Stimulated activated CD8-positive, alpha-beta memory T cell treated with anti-CD3 and anti-CD28 coated beads, Interleukin-12 subunit alpha, Interleukin-12 subunit beta, amount 100 ng/mL, for 1 hour (primary cell): ENCODE results near the gene ZNF326.
"Not testable (repeated sequence)": the region's sequence is repeated elsewhere in the genome, so short reads cannot be mapped to it uniquely, and the experiment has no call there.

ENCODE experiments used
- DNase-seq: peaks from one replicate; pipeline ENCODE4 v3.0.0-alpha.2; 2020; ENCODE audit warnings: low read depth

ZNF326 gene

DNA sequence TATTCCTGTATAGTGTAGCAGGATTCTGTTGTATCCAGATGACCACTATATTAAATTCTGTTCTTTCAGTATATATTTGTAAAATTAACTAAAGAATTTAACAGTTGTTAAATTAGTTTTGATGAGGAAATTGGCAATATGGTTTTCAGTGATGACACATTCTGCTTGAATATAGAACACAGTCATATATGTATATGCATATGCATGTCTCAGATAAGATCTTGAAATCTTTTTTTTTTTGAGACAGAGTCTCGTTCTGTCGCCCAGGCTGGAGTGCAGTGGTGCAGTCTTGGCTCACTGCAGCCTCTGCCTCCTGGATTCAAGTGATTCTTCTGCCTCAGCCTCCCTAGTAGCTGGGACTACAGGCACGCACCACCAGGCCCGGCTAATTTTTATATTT is 2.2 kb downstream of the ZNF326 start:
- DNase-seq, result not testable (repeated sequence)

DNA sequence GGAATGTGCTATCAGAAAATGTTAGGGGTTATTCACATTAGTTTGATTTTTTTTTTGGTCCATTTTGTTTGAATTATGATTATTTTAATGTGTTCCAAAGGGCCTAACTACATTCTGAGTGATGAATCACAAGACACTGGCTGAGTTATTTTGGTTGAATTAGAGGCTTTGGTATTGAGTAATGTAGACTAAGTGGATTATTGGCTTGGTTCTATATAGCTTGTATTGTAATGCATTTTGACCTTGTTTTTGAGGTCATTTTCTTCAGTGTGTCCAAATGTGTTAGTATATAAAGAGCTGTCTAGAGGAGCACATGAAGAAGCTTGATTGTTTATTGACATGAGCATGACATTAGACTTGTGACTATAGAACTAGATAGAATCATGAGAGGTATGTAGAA is 3.4 kb downstream of the ZNF326 start:
- DNase-seq, result no peak

GRCh38 chr1:89999208-89999607 is 4.3 kb downstream of the ZNF326 start:
- no peak for DNase-seq

DNA sequence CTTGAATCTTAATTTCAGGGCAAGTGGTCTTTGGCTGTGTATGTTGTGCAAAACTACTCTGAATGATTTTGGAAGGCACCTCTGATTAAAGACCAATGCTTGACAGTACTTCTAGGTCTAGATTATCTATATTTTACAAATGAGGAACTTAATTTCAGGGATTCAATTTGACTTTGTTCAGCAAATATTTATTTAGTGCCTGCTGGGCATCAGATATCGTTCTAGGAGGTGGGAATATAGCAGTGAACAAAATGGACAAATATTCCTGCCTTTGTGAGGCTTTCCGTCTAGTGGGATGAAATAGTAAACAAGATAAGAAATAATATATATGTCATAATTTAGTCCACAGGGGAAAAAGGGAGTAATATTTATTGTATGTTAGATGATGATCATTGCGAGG is 4.7 kb downstream of the ZNF326 start:
- no peak for DNase-seq

- DNase-seq, result no peak
These were observed 6.2 kb downstream of the ZNF326 start for GRCh38 chr1:90000934-90001676.

DNA sequence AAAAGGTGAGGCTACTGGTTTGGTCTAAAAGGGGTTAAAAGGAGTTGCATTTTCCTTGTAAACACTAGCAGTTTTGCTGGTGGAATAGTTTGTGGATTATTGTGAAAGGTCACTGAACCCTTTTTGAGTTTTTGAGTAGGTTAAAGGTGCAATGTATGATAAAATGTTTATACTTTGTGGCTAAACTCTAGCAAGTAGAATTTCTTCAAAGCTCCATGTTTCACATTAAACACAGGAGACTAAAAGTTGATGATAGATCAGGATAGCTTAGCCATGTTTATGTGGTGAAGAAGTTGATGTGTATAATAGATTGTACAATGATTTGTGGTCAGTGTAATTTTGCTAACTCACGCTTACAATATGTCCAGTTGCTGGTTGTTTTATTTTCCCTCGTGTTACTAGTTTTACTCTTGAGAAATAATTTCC is 13.1 kb downstream of the ZNF326 start:
- DNase-seq, result no peak

- no peak for DNase-seq
These were observed 17.4 kb downstream of the ZNF326 start for GRCh38 chr1:90012300-90012699.

DNA sequence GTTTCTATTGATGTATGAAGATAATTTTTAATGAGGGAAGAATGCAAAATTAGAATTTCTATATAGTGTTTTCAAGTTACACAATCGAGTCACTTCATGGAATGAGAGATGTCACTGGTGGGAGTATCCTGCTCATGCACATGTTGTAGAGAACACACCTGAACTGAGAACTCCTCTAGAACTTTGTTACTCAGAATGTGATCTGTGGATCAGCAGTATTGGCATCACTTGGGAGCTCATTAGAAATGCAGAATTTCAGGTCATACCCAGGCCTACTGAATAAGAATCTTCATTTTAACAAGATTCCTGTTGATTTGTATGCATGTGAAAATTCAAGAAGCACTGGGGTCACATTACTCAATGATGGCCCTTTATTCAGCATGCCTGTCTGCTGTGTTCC is 28.8 kb downstream of the ZNF326 start:
- no peak for DNase-seq

- no peak for DNase-seq
These were observed 32.4 kb downstream of the ZNF326 start for GRCh38 chr1:90027281-90027680.

DNA sequence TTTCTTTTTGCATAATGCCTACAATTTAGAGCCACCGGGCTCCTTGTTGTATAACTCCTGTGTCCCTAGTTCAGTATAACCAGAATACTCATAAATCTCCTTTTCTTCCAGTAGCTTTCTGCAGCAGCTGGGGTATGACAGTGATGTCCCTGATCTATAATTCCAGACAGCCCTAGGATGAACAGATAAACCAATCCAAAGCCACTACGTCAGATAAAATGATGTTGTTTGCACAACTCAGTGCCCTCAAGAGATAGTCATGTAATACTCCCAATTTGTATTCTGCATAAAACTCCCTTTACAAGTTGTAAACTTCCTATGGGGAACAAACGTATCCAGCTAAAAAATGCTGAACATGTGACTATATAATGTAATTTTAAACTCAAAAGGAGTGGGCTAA is 44.7 kb downstream of the ZNF326 start:
- no peak for DNase-seq

DNA sequence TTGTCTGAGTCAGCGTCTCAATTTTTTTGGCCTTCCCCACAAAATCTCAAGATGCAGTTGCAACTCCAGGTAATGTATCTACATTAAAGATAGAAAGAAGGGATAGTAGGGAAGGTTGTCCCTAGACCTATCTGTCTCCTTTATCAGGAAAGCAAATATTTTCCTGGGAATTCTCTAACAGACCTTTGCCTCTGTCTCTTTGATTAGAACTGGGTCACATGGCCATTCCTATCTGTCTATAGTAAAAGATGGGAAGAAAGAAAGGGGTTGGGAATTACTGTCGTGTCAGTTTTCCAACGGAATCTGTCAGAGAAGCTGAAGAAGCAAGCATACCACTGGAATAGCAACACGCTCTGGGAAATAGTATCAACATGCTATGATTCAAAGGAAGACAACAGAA is 48.7 kb downstream of the ZNF326 start:
- DNase-seq, result no peak

GRCh38 chr1:90044346-90044745 is 49.4 kb downstream of the ZNF326 start:
- DNase-seq, result no peak

GRCh38 chr1:90045853-90046563 is 51.1 kb downstream of the ZNF326 start:
- DNase-seq, result no peak

DNA sequence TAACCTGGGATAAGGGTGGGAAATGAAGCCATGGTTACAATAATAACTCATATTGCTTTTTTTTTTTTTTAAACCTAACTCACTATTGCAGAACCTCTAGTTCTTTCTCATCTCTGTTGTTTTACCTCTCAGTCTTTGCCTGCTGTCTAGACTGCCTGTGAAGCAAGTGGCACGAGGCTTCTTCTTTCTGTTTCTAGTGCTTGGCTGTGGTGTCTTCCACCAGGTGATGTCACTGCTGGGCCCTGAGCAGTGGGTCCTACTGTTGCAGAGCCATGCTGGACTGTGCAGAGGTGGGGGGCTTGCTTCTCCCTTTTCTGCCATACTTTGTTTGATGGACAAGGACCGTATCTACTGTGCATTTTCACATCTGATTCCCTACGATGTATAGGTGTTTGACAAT is 51.7 kb downstream of the ZNF326 start:
- DNase-seq, result no peak

GRCh38 chr1:90048043-90048442 is 53.1 kb downstream of the ZNF326 start:
- no peak for DNase-seq

DNA sequence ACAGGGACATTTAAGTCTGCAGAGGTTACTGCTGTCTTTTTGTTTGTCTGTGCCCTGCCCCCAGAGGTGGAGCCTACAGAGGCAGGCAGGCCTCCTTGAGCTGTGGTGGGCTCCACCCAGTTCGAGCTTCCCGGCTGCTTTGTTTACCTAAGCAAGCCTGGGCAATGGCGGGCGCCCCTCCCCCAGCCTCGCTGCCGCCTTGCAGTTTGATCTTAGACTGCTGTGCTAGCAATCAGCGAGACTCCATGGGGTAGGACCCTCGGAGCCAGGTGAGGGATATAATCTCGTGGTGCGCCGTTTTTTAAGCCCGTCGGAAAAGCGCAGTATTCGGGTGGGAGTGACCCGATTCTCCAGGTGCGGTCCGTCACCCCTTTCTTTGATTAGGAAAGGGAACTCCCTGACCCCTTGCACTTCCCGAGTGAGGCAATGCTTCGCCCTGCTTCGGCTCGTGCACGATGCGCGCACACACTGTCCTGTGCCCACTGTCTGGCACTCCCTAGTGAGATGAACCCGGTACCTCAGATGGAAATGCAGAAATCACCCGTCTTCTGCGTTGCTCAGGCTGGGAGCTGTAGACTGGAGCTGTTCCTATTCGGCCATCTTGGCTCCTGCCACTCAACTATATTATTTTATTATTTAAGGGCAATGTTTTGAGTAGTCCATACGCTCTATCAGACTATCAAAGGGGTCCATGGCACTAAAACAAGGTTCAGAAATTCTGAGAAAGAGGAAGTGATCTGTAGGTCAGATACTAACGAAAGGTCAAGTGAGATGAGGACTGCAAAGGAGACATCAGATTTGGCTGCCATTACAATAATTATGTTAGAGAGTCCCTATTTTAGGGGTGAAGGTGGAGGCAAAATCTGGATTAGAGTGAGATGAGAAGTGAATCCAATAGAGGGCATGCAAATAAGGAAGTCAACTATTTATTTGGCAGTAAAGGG is 68.1 kb downstream of the ZNF326 start:
- not testable (repeated sequence) for DNase-seq

GRCh38 chr1:90064109-90064508 is 69.2 kb downstream of the ZNF326 start:
- DNase-seq, result not testable (repeated sequence)

DNA sequence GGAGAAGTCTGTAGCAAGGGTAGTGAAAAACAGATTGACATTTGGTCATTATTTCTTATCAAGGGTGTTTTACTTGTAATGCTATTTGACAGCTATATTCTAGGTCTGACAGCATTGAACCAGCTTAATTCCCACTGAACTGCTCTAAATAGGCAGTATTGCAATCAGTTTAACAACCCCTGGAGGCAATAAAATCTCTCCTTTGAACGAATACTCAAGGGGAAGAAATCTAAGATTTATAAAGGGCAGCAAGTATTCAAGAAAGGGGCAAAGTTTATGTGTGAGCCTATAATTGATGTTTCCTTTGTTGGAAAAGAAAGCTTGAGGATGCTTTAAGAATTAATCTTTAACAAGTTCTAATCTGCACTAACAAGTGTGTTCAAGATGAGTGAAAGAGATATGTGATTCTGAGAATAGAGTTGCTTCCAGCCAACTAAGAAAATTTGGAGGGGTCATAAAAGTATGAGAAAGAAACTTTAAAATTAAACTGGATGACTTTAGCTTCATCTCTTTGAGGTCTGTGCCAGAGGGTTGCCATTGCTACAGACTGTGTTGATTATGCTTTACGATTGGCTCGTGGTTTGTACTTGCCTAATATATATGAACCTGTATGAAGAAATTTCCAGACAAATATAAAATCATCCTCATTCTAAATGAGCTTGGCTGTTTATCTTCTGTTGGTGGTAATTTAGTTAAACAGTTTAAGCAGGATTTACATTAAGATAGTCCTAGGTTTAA is 72.5 kb downstream of the ZNF326 start:
- DNase-seq, result no peak

DNA sequence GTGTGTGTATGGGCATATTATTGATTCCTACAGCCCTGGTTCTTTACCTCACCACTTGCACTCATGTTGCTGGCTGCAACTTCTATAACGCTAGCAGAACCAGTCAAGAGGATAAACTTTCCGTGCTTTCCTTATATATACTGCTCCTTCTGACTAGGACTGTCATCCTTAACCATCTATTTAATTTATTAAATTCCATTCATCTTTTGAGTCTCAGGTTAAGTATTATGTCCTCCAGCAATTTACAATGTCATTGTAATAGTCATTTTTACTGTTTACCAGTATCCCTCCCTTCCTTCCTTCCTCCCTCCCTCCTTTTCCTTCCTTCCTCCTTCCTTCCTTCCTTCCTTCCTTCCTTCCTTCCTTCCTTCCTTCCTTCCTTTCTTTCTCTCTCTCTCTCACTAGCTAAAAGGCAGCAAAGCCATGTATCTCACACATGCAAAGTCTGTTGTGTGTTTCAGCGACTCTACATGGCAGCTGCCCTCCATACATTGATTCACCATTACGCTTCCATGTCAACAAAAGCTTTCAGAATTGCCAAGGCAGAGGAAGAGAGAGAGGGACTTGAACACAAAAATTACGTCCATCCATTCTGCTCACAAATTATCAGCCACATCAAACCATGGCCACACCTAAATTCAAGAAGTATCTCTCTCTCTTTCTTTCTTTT is 73.8 kb downstream of the ZNF326 start:
- DNase-seq, result no peak

DNA sequence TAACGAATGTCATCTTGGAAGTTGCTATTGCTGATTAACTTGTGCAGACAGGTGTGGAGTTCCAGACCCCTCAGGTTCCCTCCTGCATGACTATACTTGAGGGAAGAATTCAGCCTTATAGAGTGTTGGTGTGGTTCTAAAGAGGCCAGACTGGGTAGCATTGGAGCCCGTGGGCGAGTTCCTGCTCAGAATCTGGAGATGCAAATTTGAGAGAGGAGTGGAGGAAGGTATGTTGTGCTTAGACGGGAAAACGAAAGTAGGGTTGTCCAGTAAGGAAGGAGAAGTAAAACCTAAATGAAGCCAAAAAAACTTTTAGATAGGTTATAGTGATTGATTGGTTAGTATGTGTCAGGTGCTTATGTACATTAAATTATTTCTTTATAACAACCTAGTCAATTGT is 79.2 kb downstream of the ZNF326 start:
- no peak for DNase-seq

GRCh38 chr1:90074566-90074965 is 79.7 kb downstream of the ZNF326 start:
- no peak for DNase-seq
